Measurements from ENCODE around the gene AMPH. TPM values are rescaled to one million over a fixed set of nuclear protein-coding genes. Genes with fewer than 3 reads are reported as not detected.

The AMPH gene
- total RNA-seq, 1 donor from 2014 or later = 32.4 TPM

- Mint-ChIP-seq H3K36me3 (ENCODE audit: low read depth) (peaks cover 31% of the 10 kb centered on the region), H3K27me3 (ENCODE audit: low read depth) (no peaks in the 10 kb centered on the region), H3K4me1 (no peaks in the 10 kb centered on the region), H3K9me3 (no peaks in the 10 kb centered on the region), H3K4me3 (no peak overlapping the region), H3K27ac (ENCODE audit: unreplicated experiment) (no peak overlapping the region)
- no peak for DNase-seq (ENCODE audit: low read depth, low spot score)
- no peak for TF ChIP-seq CTCF (conservative IDR thresholded peaks at IDR 0.05)
Measured at GRCh38 chr7:38432080-38432479, 199.1 kb downstream of the AMPH start.

GRCh38 chr7:38429057-38429456 is 202.1 kb downstream of the AMPH start:
- DNase-seq (ENCODE audit: low read depth, low spot score) = no peak

GRCh38 chr7:38428041-38428440 is 203.1 kb downstream of the AMPH start:
- H3K9me3 Mint-ChIP-seq = no peaks in the 10 kb centered on the region
- H3K27ac Mint-ChIP-seq (ENCODE audit: unreplicated experiment) = no peak overlapping the region
- DNase-seq (ENCODE audit: low read depth, low spot score) = no peak
- no peak overlapping the region for H3K4me3 Mint-ChIP-seq
- no peak for TF ChIP-seq CTCF (conservative IDR thresholded peaks at IDR 0.05)
- H3K36me3 Mint-ChIP-seq (ENCODE audit: low read depth) = peaks cover 24% of the 10 kb centered on the region
- no peaks in the 10 kb centered on the region for H3K4me1 Mint-ChIP-seq
- H3K27me3 Mint-ChIP-seq (ENCODE audit: low read depth) = no peaks in the 10 kb centered on the region

More at GRCh38 chr7:38429057-38429456, 202.1 kb downstream of the AMPH start:
- peaks cover 28% of the 10 kb centered on the region for H3K36me3 Mint-ChIP-seq (ENCODE audit: low read depth)
- no peak for TF ChIP-seq CTCF (conservative IDR thresholded peaks at IDR 0.05)
- no peak overlapping the region for H3K27ac Mint-ChIP-seq (ENCODE audit: unreplicated experiment)
- H3K4me3 Mint-ChIP-seq = no peak overlapping the region
- no peaks in the 10 kb centered on the region for H3K9me3 Mint-ChIP-seq
- H3K4me1 Mint-ChIP-seq = no peaks in the 10 kb centered on the region
- H3K27me3 Mint-ChIP-seq (ENCODE audit: low read depth) = no peaks in the 10 kb centered on the region

GRCh38 chr7:38427279-38427955 is 203.8 kb downstream of the AMPH start:
- no peak overlapping the region for H3K4me3 Mint-ChIP-seq
- no peak for TF ChIP-seq CTCF (conservative IDR thresholded peaks at IDR 0.05)
- no peaks in the 10 kb centered on the region for H3K4me1 Mint-ChIP-seq
- H3K27me3 Mint-ChIP-seq (ENCODE audit: low read depth) = no peaks in the 10 kb centered on the region
- H3K9me3 Mint-ChIP-seq = no peaks in the 10 kb centered on the region
- peaks cover 18% of the 10 kb centered on the region for H3K36me3 Mint-ChIP-seq (ENCODE audit: low read depth)
- H3K27ac Mint-ChIP-seq (ENCODE audit: unreplicated experiment) = no peak overlapping the region
- no peak for DNase-seq (ENCODE audit: low read depth, low spot score)

GRCh38 chr7:38425509-38425908 is 205.7 kb downstream of the AMPH start:
- Mint-ChIP-seq H3K27me3 (ENCODE audit: low read depth) (no peaks in the 10 kb centered on the region), H3K4me3 (no peak overlapping the region), H3K9me3 (no peaks in the 10 kb centered on the region), H3K36me3 (ENCODE audit: low read depth) (peaks cover 14% of the 10 kb centered on the region), H3K27ac (ENCODE audit: unreplicated experiment) (no peak overlapping the region), H3K4me1 (no peaks in the 10 kb centered on the region)
- no peak for TF ChIP-seq CTCF (conservative IDR thresholded peaks at IDR 0.05)
- no peak for DNase-seq (ENCODE audit: low read depth, low spot score)

Measured in neural crest cell (in vitro differentiated cells).